Right forelimb (tissue), 1 donor: ENCODE data around the gene NME9.
A peak's percentile ranks its signal among the peaks of the same experiment; 100 is the strongest.

Experiments used
- DNase-seq: peaks from one replicate; pipeline ENCODE4 v3.0.0-alpha.2; 2018

The NME9 gene

GRCh38 chr3:138331143-138331894 lies 1.7 kb upstream of the NME9 start:
- DNase-seq: no peak

GRCh38 chr3:138329984-138330293 lies 288 bp upstream of the NME9 start:
- DNase-seq: no peak

- DNase-seq: no peak
Observed at GRCh38 chr3:138328341-138328740, 1.3 kb downstream of the NME9 start.

GRCh38 chr3:138327831-138328230 lies 1.8 kb downstream of the NME9 start:
- no peak for DNase-seq

GRCh38 chr3:138326866-138327595 lies 2.6 kb downstream of the NME9 start:
- no peak for DNase-seq

- peak; percentile 6 for DNase-seq
Observed at GRCh38 chr3:138325990-138326389, 3.7 kb downstream of the NME9 start.

GRCh38 chr3:138323971-138324370 lies 5.7 kb downstream of the NME9 start:
- DNase-seq: peak; percentile 42

- DNase-seq: no peak
Observed at GRCh38 chr3:138317687-138318086, 12.0 kb downstream of the NME9 start.

GRCh38 chr3:138314751-138315150 lies 14.9 kb downstream of the NME9 start:
- no peak for DNase-seq

GRCh38 chr3:138310494-138310893 lies 19.2 kb downstream of the NME9 start:
- no peak for DNase-seq

GRCh38 chr3:138308783-138309182 lies 20.9 kb downstream of the NME9 start:
- no peak for DNase-seq

- DNase-seq: no peak
Observed at GRCh38 chr3:138307899-138308298, 21.8 kb downstream of the NME9 start.

GRCh38 chr3:138303474-138303873 lies 26.2 kb downstream of the NME9 start:
- DNase-seq: no peak

- no peak for DNase-seq
Observed at GRCh38 chr3:138300647-138301046, 29.0 kb downstream of the NME9 start.

GRCh38 chr3:138297876-138298275 lies 31.8 kb downstream of the NME9 start:
- no peak for DNase-seq

GRCh38 chr3:138297059-138297607 lies 32.5 kb downstream of the NME9 start:
- DNase-seq: no peak

- no peak for DNase-seq
Observed at GRCh38 chr3:138296639-138297038, 33.0 kb downstream of the NME9 start.

GRCh38 chr3:138289701-138290100 lies 40.0 kb downstream of the NME9 start:
- no peak for DNase-seq

- DNase-seq: no peak
Observed at GRCh38 chr3:138289260-138289659, 40.4 kb downstream of the NME9 start.

- no peak for DNase-seq
Observed at GRCh38 chr3:138284957-138285477, 44.6 kb downstream of the NME9 start.

- DNase-seq: no peak
Observed at GRCh38 chr3:138284079-138284478, 45.6 kb downstream of the NME9 start.

GRCh38 chr3:138282836-138283235 lies 46.8 kb downstream of the NME9 start:
- DNase-seq: no peak

GRCh38 chr3:138281561-138281960 lies 48.1 kb downstream of the NME9 start:
- no peak for DNase-seq

GRCh38 chr3:138271189-138271794 lies 58.4 kb downstream of the NME9 start:
- DNase-seq: no peak
